MM.1S (cell line): ENCODE data around the gene FLII.
"Not testable (repeated sequence)": the region's sequence is repeated elsewhere in the genome, so short reads cannot be mapped to it uniquely, and the experiment has no call there.

Experiments
- DNase-seq: peaks from one replicate; pipeline ENCODE4 v3.0.0-alpha.2; 2015
- H2AFZ ChIP-seq: fragments of 300-600 bp; sonication (generic); 2 replicates; pipeline ENCODE4 v1.6.0; 2016; ENCODE audit warnings: antibody characterized with exemption, low read length
- H3F3A ChIP-seq: fragments of 300-600 bp; sonication (generic); 2 replicates; pipeline ENCODE4 v1.6.1; 2016; ENCODE audit warnings: mild to moderate bottlenecking, antibody characterized with exemption, low read length, moderate library complexity, mixed read lengths; ENCODE audit not compliant: insufficient read depth
- H3K27ac ChIP-seq: fragments of 300-600 bp; sonication (generic); 2 replicates; pipeline ENCODE4 v1.5.1; 2016; ENCODE audit warnings: mild to moderate bottlenecking, low read length
- H3K27me3 ChIP-seq: fragments of 300-600 bp; sonication (generic); replicated peaks from 2 replicates; pipeline ENCODE4 v1.6.0; 2016; ENCODE audit warnings: low read length; ENCODE audit not compliant: insufficient read depth
- H3K36me3 ChIP-seq: fragments of 300-600 bp; sonication (generic); replicated peaks from 2 replicates; pipeline ENCODE4 v1.6.1; 2016; ENCODE audit warnings: mild to moderate bottlenecking, low read length, mixed read lengths; ENCODE audit not compliant: insufficient read depth
- H3K4me1 ChIP-seq: fragments of 300-600 bp; sonication (generic); 2 replicates; pipeline ENCODE4 v1.6.1; 2016; ENCODE audit warnings: low read length, mixed read lengths
- H3K4me2 ChIP-seq: fragments of 300-600 bp; sonication (generic); 2 replicates; pipeline ENCODE4 v1.6.0; 2016; ENCODE audit warnings: low read depth, low read length
- H3K4me3 ChIP-seq: fragments of 300-600 bp; sonication (generic); 2 replicates; pipeline ENCODE4 v1.5.1; 2016; ENCODE audit warnings: low read length, mixed read lengths
- H3K79me2 ChIP-seq: fragments of 300-600 bp; sonication (generic); 2 replicates; pipeline ENCODE4 v1.6.1; 2016; ENCODE audit warnings: mixed run types, low read length, mixed read lengths
- H3K9ac ChIP-seq: fragments of 300-600 bp; sonication (generic); 2 replicates; pipeline ENCODE4 v1.6.1; 2016; ENCODE audit warnings: low read length, mixed read lengths
- H3K9me2 ChIP-seq: fragments of 300-600 bp; sonication (generic); replicated peaks from 2 replicates; pipeline ENCODE4 v1.6.1; 2016; ENCODE audit warnings: mild to moderate bottlenecking, low read length, mixed read lengths; ENCODE audit not compliant: insufficient read depth
- H3K9me3 ChIP-seq: fragments of 300-600 bp; sonication (generic); replicated peaks from 2 replicates; pipeline ENCODE4 v1.6.1; 2016; ENCODE audit warnings: mild to moderate bottlenecking, low read length, mixed read lengths; ENCODE audit not compliant: insufficient read depth
- H4K20me1 ChIP-seq: fragments of 300-600 bp; sonication (generic); 2 replicates; pipeline ENCODE4 v1.6.1; 2016; ENCODE audit warnings: mild to moderate bottlenecking, low read length, moderate library complexity, mixed read lengths; ENCODE audit not compliant: insufficient read depth
- EZH2 ChIP-seq: fragments of 300-600 bp; sonication (generic); optimal IDR thresholded peaks from 2 replicates; pipeline ENCODE3; 2017; ENCODE audit warnings: low read depth, mild to moderate bottlenecking, antibody characterized with exemption, low read length, mixed read lengths
- EZH2phosphoT487 ChIP-seq: fragments of 300-600 bp; sonication (generic); IDR thresholded peaks from 2 replicates; pipeline ENCODE4 v1.6.1; 2018; ENCODE audit warnings: antibody characterized with exemption, low read length
- TF ChIP-seq, protein P1 (sequence below): fragments of 300-600 bp; sonication (generic); IDR thresholded peaks from 2 replicates; pipeline ENCODE4 v1.5.1; 2016; ENCODE audit warnings: antibody characterized with exemption, low read length, mixed read lengths

The FLII gene

GRCh38 chr17:18224053-18224386 lies 34.5 kb downstream of the FLII start:
- no peaks in the 10 kb centered on the region for H4K20me1 ChIP-seq
- H3K9ac ChIP-seq: no peak overlapping the region
- TF ChIP-seq, protein P1, sequence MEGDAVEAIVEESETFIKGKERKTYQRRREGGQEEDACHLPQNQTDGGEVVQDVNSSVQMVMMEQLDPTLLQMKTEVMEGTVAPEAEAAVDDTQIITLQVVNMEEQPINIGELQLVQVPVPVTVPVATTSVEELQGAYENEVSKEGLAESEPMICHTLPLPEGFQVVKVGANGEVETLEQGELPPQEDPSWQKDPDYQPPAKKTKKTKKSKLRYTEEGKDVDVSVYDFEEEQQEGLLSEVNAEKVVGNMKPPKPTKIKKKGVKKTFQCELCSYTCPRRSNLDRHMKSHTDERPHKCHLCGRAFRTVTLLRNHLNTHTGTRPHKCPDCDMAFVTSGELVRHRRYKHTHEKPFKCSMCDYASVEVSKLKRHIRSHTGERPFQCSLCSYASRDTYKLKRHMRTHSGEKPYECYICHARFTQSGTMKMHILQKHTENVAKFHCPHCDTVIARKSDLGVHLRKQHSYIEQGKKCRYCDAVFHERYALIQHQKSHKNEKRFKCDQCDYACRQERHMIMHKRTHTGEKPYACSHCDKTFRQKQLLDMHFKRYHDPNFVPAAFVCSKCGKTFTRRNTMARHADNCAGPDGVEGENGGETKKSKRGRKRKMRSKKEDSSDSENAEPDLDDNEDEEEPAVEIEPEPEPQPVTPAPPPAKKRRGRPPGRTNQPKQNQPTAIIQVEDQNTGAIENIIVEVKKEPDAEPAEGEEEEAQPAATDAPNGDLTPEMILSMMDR: no peak
- TF ChIP-seq EZH2 (no peak), EZH2phosphoT487 (no peak)
- H3K36me3 ChIP-seq: no peaks in the 10 kb centered on the region
- H3K9me2 ChIP-seq: no peaks in the 10 kb centered on the region
- no peak overlapping the region for H3K27ac ChIP-seq
- H3F3A ChIP-seq: no peaks in the 10 kb centered on the region
- no peak overlapping the region for H2AFZ ChIP-seq
- H3K9me3 ChIP-seq: no peaks in the 10 kb centered on the region
- H3K4me3 ChIP-seq: no peak overlapping the region
- H3K4me2 ChIP-seq: no peak overlapping the region
- 0 out of 2 replicates have a peak, but pooled peaks cover 4% of the 10 kb centered on the region for H3K79me2 ChIP-seq
- H3K4me1 ChIP-seq: no peaks in the 10 kb centered on the region
- no peak for DNase-seq
- no peaks in the 10 kb centered on the region for H3K27me3 ChIP-seq

DNA sequence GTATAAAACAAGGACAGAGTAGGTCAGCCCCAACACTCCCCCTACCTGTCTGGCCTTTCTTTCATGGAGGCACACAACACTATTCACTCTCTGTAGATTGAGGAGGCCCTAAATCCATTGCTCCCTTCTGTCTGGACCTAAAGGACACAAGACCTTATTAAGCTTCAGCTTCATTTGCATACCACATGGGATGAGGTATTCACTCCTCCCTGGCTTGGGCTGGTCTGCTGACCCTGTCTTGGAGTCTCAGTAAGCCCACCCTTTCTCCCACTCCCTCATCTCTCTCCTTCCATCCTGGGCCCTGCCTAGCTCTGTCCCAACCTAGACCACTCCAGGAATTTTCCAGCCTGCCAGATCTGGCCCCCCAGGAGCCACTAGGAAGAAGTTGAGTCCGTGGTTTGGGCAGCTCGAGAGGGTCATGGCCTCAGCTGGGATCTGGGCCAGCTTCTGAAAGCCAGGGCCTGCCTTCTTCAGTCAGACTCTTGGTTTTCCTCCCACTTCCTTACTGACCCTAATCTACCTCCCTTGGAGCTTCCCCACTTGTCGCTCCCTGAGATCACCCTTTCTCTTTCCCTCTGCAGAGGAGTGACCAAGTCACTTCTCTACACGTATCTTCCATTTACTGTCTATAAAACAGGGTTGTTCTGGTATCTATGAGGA lies 39.7 kb downstream of the FLII start:
- H3K4me1 ChIP-seq: 0 out of 2 replicates have a peak, but pooled peaks cover 4% of the 10 kb centered on the region

DNA sequence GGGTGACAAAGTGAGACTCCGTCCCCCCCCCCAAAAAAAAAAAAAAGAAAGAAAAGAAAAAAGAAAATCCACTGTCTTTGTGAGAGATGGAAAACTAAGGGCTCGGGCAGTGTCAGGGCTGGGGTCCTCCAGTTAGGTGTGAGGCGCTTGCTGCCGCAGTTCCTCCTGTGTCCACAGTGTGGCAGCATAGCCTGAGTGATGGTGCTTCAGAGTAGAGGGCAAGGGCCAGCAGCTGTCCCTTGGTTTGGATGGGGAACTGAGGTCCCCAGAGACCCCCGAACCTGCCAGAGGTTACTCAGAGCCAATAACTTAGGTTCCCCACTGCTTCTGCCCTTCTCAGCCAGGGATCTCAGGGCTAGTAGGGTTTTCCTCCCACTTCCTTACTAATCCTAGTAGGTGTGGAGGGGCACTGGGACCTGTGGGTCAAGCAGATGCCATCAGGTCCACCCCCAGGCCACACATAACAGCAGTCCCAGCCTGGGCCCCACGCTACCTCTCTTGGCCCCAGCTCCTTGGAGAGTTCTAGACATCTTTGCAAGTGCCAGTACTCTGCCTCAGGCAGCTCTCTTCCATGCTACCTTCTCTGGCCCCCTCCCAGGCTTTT lies 41.0 kb downstream of the FLII start:
- Histone ChIP-seq H3K9me3 (no peaks in the 10 kb centered on the region), H4K20me1 (no peaks in the 10 kb centered on the region), H3K9me2 (no peaks in the 10 kb centered on the region), H3K27ac (no peak overlapping the region), H3K4me2 (no peak overlapping the region), H2AFZ (no peak overlapping the region), H3K79me2 (no peaks in the 10 kb centered on the region), H3K9ac (no peak overlapping the region), H3K4me1 (0 out of 2 replicates have a peak, but pooled peaks cover 4% of the 10 kb centered on the region), H3K4me3 (no peak overlapping the region), H3K27me3 (no peaks in the 10 kb centered on the region), H3K36me3 (no peaks in the 10 kb centered on the region), H3F3A (no peaks in the 10 kb centered on the region)
- peak; percentile 61 for DNase-seq
- TF ChIP-seq, protein P1: peak; percentile 83
- TF ChIP-seq EZH2: no peak
- no peak for TF ChIP-seq EZH2phosphoT487

More for the DNA sequence above, 39.7 kb downstream of the FLII start:
- no peaks in the 10 kb centered on the region for H4K20me1 ChIP-seq
- DNase-seq: no peak
- TF ChIP-seq EZH2 (no peak), EZH2phosphoT487 (no peak)
- TF ChIP-seq, protein P1: no peak
- H3K79me2 ChIP-seq: no peaks in the 10 kb centered on the region
- H3K4me3 ChIP-seq: no peak overlapping the region
- no peak overlapping the region for H3K9ac ChIP-seq
- no peaks in the 10 kb centered on the region for H3K36me3 ChIP-seq
- no peaks in the 10 kb centered on the region for H3K9me2 ChIP-seq
- H3K4me2 ChIP-seq: no peak overlapping the region
- H2AFZ ChIP-seq: no peak overlapping the region
- H3K27ac ChIP-seq: no peak overlapping the region
- H3F3A ChIP-seq: no peaks in the 10 kb centered on the region
- no peaks in the 10 kb centered on the region for H3K27me3 ChIP-seq
- H3K9me3 ChIP-seq: no peaks in the 10 kb centered on the region

DNA sequence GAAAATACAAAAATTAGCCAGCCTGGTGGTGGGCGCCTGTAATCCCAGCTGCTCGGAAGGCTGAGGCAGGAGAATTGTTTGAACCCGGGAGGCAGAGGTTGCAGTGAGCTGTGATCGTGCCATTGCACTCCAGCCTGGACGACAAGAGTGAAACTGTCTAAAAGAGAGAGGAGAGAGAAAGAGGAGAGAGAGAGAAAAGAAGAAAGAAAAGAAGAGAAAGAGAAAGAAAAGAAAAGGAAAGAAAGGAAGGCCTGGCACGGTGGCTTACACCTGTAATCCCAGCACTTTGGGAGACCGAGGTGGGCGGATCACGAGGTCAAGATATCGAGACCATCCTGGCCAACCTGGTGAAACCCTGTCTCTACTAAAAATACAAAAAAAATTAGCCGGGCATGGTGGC lies 41.6 kb downstream of the FLII start:
- not testable (repeated sequence) for H3K4me2 ChIP-seq, DNase-seq, H3K9me2 ChIP-seq, H2AFZ ChIP-seq, H3K27me3 ChIP-seq, H3K9me3 ChIP-seq, H3K27ac ChIP-seq, H3K9ac ChIP-seq, H3K36me3 ChIP-seq, H3K79me2 ChIP-seq, H3K4me3 ChIP-seq, H4K20me1 ChIP-seq, H3F3A ChIP-seq, H3K4me1 ChIP-seq
